ENCODE data around the gene RFX1. TPM values are rescaled to one million over a fixed set of nuclear protein-coding genes. Genes with fewer than 3 reads are reported as not detected.

The RFX1 gene
- polyA plus RNA-seq, 1 donor (not counting 4 experiments of a cell fraction or from before 2014, with no cell fraction given) = 0.45 TPM

DNA sequence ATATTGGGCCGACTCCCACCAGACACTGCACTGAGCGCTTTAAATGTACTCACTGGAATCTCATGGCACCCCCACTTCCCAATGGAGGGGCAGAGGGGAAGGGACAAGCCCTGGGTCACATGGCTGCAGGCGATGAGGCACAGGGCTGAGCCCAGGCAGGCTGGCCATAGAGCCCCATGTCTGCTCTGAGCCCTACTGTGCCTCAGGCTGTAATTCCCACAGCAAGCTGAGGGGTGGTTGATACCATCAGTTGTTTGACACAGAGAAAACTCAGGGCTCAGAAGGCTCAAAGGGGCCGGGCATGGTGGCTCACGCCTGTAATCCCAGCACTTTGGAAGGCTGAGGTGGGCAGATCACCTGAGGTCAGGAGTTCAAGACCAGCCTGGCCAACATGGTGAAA lies 25.1 kb downstream of the RFX1 start:
- H3K9me1 ChIP-seq (ENCODE audit: control insufficient read depth, extremely low read depth, insufficient read depth, low read length) = no peaks in the 10 kb centered on the region
- no peak overlapping the region for H3K4me3 ChIP-seq (ENCODE audit: control insufficient read depth in 2 of 3, extremely low read depth in 1 of 3, insufficient read depth in 2 of 3, low read depth in 1 of 3, low read length in 3 of 3)
- no peaks in the 10 kb centered on the region for H4K20me1 ChIP-seq (ENCODE audit: control insufficient read depth, extremely low read depth, insufficient read depth, low read length)
- no peak overlapping the region for H2AFZ ChIP-seq (ENCODE audit: control insufficient read depth, low read length)
- dilution Hi-C loops (cut with MboI; ENCODE audit: extremely low pct_ligation_motif_present, low sequenced_read_pairs) = no loop called here
- DNase-seq (ENCODE audit: low read depth, low spot score) (no peak), FAIRE-seq (no peak)
- no peaks in the 10 kb centered on the region for H3K27me3 ChIP-seq (ENCODE audit: control insufficient read depth, extremely low read depth, insufficient read depth, low read length)
- H3K36me3 ChIP-seq (ENCODE audit: control insufficient read depth in 2 of 2, extremely low read depth in 1 of 2, insufficient read depth in 2 of 2, low read length in 2 of 2) = peaks cover 5 to 8% of the 10 kb centered on the region in 2 experiments
- no peak overlapping the region for H3K27ac ChIP-seq (ENCODE audit: control insufficient read depth, insufficient read depth, low read length)
- H3K9ac ChIP-seq (ENCODE audit: control insufficient read depth, extremely low read depth, insufficient read depth, low read length) = no peak overlapping the region
- H3K9me3 ChIP-seq (ENCODE audit: control insufficient read depth, low read depth, low read length) = no peaks in the 10 kb centered on the region
- peaks cover 2% of the 10 kb centered on the region for H3K4me1 ChIP-seq (ENCODE audit: control insufficient read depth, extremely low read depth, insufficient read depth, low read length)
- TF ChIP-seq, protein P1, sequence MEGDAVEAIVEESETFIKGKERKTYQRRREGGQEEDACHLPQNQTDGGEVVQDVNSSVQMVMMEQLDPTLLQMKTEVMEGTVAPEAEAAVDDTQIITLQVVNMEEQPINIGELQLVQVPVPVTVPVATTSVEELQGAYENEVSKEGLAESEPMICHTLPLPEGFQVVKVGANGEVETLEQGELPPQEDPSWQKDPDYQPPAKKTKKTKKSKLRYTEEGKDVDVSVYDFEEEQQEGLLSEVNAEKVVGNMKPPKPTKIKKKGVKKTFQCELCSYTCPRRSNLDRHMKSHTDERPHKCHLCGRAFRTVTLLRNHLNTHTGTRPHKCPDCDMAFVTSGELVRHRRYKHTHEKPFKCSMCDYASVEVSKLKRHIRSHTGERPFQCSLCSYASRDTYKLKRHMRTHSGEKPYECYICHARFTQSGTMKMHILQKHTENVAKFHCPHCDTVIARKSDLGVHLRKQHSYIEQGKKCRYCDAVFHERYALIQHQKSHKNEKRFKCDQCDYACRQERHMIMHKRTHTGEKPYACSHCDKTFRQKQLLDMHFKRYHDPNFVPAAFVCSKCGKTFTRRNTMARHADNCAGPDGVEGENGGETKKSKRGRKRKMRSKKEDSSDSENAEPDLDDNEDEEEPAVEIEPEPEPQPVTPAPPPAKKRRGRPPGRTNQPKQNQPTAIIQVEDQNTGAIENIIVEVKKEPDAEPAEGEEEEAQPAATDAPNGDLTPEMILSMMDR (optimal IDR thresholded peaks at IDR 0.05 in 1 of 3, IDR thresholded peaks at IDR 0.05 in 1 of 3, conservative IDR thresholded peaks at IDR 0.05 in 1 of 3; ENCODE audit: extremely low read depth in 1 of 3, insufficient read depth in 2 of 3, low read length in 3 of 3) = no peak
- TF ChIP-seq EZH2 (IDR thresholded peaks at IDR 0.05; ENCODE audit: low read length) = no peak
- no peaks in the 10 kb centered on the region for H3K79me2 ChIP-seq (ENCODE audit: control insufficient read depth, insufficient read depth, low read length)
- H3K4me2 ChIP-seq (ENCODE audit: control insufficient read depth, extremely low read depth, insufficient read depth, low read depth, low read length) = no peak overlapping the region

DNA sequence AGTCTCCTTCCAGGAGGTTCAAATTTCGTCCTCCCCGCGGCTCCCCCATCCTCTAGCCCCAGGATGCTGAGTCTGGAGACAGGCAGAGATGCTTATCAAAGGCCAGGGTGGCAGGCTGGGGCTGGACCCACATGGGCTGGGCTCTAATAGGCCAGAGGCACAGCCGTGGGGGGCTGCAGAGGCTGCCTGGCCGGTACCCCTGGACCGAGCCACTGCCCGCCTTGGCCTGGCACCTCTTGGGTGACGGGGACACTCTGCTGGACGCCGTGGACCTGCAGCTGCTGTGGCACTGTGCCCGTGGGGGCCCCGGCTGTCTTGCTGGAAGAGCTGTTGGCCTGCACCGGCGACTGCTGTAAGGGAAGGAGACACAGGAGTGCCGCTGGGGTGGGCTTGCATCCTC lies 25.8 kb downstream of the RFX1 start:
- no peaks in the 10 kb centered on the region for H4K20me1 ChIP-seq (ENCODE audit: control insufficient read depth, extremely low read depth, insufficient read depth, low read length)
- H3K27ac ChIP-seq (ENCODE audit: control insufficient read depth, insufficient read depth, low read length) = no peak overlapping the region
- no peak overlapping the region for H2AFZ ChIP-seq (ENCODE audit: control insufficient read depth, low read length)
- no peaks in the 10 kb centered on the region for H3K9me3 ChIP-seq (ENCODE audit: control insufficient read depth, low read depth, low read length)
- no peak for TF ChIP-seq EZH2 (IDR thresholded peaks at IDR 0.05; ENCODE audit: low read length)
- no peak overlapping the region for H3K4me2 ChIP-seq (ENCODE audit: control insufficient read depth, extremely low read depth, insufficient read depth, low read depth, low read length)
- peaks cover 5 to 12% of the 10 kb centered on the region in 2 experiments for H3K36me3 ChIP-seq (ENCODE audit: control insufficient read depth in 2 of 2, extremely low read depth in 1 of 2, insufficient read depth in 2 of 2, low read length in 2 of 2)
- no peak for DNase-seq (ENCODE audit: low read depth, low spot score)
- H3K27me3 ChIP-seq (ENCODE audit: control insufficient read depth, extremely low read depth, insufficient read depth, low read length) = no peaks in the 10 kb centered on the region
- no peaks in the 10 kb centered on the region for H3K9me1 ChIP-seq (ENCODE audit: control insufficient read depth, extremely low read depth, insufficient read depth, low read length)
- dilution Hi-C loops (cut with MboI; ENCODE audit: extremely low pct_ligation_motif_present, low sequenced_read_pairs) = no loop called here
- H3K4me1 ChIP-seq (ENCODE audit: control insufficient read depth, extremely low read depth, insufficient read depth, low read length) = peaks cover 2% of the 10 kb centered on the region
- H3K9ac ChIP-seq (ENCODE audit: control insufficient read depth, extremely low read depth, insufficient read depth, low read length) = no peak overlapping the region
- FAIRE-seq = no peak
- H3K79me2 ChIP-seq (ENCODE audit: control insufficient read depth, insufficient read depth, low read length) = no peaks in the 10 kb centered on the region
- no peak overlapping the region for H3K4me3 ChIP-seq (ENCODE audit: control insufficient read depth in 2 of 3, extremely low read depth in 1 of 3, insufficient read depth in 2 of 3, low read depth in 1 of 3, low read length in 3 of 3)

DNA sequence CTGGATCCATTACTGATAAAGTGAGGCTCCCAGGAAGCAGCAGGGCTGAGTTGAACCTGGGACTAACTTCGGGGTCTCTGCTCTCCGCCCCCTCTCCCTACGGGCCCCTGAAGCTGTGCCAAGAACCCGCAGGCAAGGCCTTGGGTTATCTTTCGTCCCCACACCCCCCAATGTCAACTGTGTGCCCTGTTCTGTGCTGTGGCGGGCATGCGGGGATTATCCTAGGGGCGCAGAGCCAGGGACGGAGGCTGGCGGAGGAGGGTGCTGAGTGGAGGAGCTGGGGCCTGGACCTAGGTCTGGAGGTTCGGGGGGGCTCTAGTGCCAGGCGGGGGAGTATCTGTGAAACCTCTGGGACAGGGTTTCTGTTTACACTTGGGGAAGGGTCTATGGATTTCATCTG lies 26.4 kb downstream of the RFX1 start:
- Histone ChIP-seq H3K9me3 (ENCODE audit: control insufficient read depth, low read depth, low read length) (no peaks in the 10 kb centered on the region), H3K4me2 (ENCODE audit: control insufficient read depth, extremely low read depth, insufficient read depth, low read depth, low read length) (no peak overlapping the region), H3K79me2 (ENCODE audit: control insufficient read depth, insufficient read depth, low read length) (no peaks in the 10 kb centered on the region), H4K20me1 (ENCODE audit: control insufficient read depth, extremely low read depth, insufficient read depth, low read length) (no peaks in the 10 kb centered on the region), H3K9me1 (ENCODE audit: control insufficient read depth, extremely low read depth, insufficient read depth, low read length) (no peaks in the 10 kb centered on the region), H3K36me3 (ENCODE audit: control insufficient read depth in 2 of 2, extremely low read depth in 1 of 2, insufficient read depth in 2 of 2, low read length in 2 of 2) (peaks cover 5 to 12% of the 10 kb centered on the region in 2 experiments), H3K27ac (ENCODE audit: control insufficient read depth, insufficient read depth, low read length) (no peak overlapping the region), H3K4me1 (ENCODE audit: control insufficient read depth, extremely low read depth, insufficient read depth, low read length) (peaks cover 2% of the 10 kb centered on the region), H3K4me3 (ENCODE audit: control insufficient read depth in 2 of 3, extremely low read depth in 1 of 3, insufficient read depth in 2 of 3, low read depth in 1 of 3, low read length in 3 of 3) (no peak overlapping the region), H2AFZ (ENCODE audit: control insufficient read depth, low read length) (no peak overlapping the region), H3K9ac (ENCODE audit: control insufficient read depth, extremely low read depth, insufficient read depth, low read length) (no peak overlapping the region), H3K27me3 (ENCODE audit: control insufficient read depth, extremely low read depth, insufficient read depth, low read length) (no peaks in the 10 kb centered on the region)
- dilution Hi-C loops (cut with MboI; ENCODE audit: extremely low pct_ligation_motif_present, low sequenced_read_pairs) = no loop called here
- TF ChIP-seq, protein P1 (optimal IDR thresholded peaks at IDR 0.05 in 1 of 3, IDR thresholded peaks at IDR 0.05 in 1 of 3, conservative IDR thresholded peaks at IDR 0.05 in 1 of 3; ENCODE audit: extremely low read depth in 1 of 3, insufficient read depth in 2 of 3, low read length in 3 of 3) = no peak
- no peak for TF ChIP-seq EZH2 (IDR thresholded peaks at IDR 0.05; ENCODE audit: low read length)
- no peak for DNase-seq (ENCODE audit: low read depth, low spot score)
- no peak for FAIRE-seq
